ENCODE data around the gene MTFR1L. TPM values are rescaled to one million over a fixed set of nuclear protein-coding genes. Genes with fewer than 3 reads are reported as not detected.

MTFR1L gene
- total RNA-seq, 1 donor from 2014 or later, result 51.1 TPM

DNA sequence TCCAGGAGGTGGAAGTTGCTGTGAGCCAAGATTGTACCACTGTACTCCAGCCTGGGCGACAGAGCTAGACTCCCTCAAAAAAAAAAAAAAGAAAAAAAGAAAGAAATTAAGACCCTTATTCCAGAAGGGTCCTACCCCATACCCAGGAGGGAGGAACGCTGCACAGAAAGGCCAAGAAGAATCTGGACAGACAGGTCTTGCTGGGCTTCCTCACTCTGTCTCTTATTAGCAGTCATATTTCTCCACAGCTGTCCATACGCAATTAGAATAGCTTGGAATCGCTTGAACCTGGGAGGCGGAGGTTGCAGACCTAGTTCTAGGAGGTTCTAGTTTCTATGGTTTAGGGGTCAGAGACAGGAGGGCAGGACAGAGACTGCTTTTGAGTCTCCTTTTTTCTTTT is 58.9 kb downstream of the MTFR1L start:
- no peak for DNase-seq

DNA sequence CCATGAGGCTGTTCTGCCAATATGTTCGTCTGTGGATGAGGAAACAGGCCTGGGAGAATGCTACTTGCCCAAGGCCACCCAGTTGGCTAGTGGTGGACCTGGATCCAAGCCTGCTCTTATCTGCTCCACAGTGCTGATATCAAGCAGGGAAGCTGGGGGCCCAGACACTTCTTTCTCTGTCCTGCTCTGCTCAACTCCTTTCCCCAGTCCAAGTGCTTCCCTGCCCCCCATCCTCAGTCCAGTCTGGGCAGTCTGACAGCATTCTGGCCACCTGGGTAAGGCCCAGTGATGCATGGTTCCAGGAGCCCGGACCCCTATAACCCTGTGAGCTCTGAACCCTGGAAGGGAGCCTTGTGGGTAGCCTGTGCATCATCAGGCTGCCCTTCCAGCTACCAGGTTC is 59.9 kb downstream of the MTFR1L start:
- DNase-seq, result no peak

DNA sequence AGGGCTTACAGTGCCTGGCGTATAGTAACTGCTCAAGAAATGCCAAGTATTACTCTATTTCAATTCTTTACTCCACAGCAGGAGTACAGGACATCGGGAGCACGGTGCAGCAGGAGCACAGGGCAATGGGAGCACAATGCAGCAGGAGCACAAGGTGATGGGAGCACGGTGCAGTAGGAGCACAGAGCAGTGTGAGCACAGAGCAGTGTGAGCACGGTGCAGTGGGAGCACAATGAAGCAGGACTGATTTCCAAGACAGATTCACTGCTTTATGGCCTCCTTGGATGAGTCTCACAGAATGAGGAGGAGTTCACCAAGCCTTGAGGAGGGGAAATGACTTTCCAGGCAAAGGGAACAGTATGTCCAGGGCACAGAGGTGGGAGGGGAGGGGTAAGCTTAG is 60.8 kb downstream of the MTFR1L start:
- DNase-seq, result no peak

DNA sequence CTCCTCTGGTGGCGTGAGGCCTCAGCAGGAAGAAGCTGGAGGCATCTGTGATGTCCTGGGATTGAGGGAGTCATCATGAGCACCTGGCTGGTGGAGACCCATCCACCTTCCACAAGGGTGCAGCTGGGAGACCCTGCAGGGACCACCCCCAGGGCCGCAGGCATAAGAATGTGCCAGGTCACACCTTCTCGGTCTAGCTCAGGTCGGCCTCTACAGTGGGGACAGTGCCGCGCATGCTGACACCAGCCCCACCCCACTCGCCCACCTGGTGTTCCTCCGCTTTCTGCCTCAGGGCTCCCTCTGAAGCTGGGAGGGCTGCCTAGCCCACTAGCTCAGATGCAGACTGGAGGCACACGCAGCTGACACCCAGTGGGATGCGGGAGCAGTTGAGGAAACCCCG is 61.5 kb downstream of the MTFR1L start:
- no peak for DNase-seq

Small RNA genes lying within 50 kb of the gene (small RNA-seq; reads per million reads assigned to genes)
- not detected for gene RF00019 (ENCODE audit: low replicate concordance)

Other genes with a start within 250 kb of the MTFR1L start
- 8.7 TPM for gene MAN1C1, start 203.2 kb upstream of the MTFR1L start, total RNA-seq
- 29.5 TPM for gene SELENON, start 19.8 kb upstream of the MTFR1L start, total RNA-seq
- 0.41 TPM for gene AUNIP, start 39.5 kb downstream of the MTFR1L start, total RNA-seq
- 6.5 TPM for gene PAQR7, start 55.8 kb downstream of the MTFR1L start, total RNA-seq
- gene STMN1, start 86.5 kb downstream of the MTFR1L start, total RNA-seq, result 86.0 TPM
- gene PAFAH2, start 178.1 kb downstream of the MTFR1L start, total RNA-seq, result 20.2 TPM
- gene EXTL1, start 201.8 kb downstream of the MTFR1L start, total RNA-seq, result 5.4 TPM
- 1.2 TPM for gene SLC30A2, start 226.2 kb downstream of the MTFR1L start, total RNA-seq
- gene TRIM63, start 247.7 kb downstream of the MTFR1L start, total RNA-seq, result 64.5 TPM